Cardiac fibroblast (primary cell): ENCODE results near the gene MRPS27.
"Not testable (repeated sequence)": the region's sequence is repeated elsewhere in the genome, so short reads cannot be mapped to it uniquely, and the experiment has no call there.

ENCODE experiments used
- DNase-seq, 2 donors: peaks; one replicate each; pipeline versions ENCODE4 v3.0.0 to v3.0.0-alpha.2; 2010; ENCODE audit warnings: low read depth in 2 of 2
- H3K4me3 ChIP-seq, 2 donors: replicated peaks in 1 of 2; 1 replicate in 1 of 2; 2 replicates in 1 of 2; pipeline ENCODE4 v1.5.1; 2011; ENCODE audit warnings: low read depth in 2 of 2, low read length in 2 of 2, mild to moderate bottlenecking in 2 of 2, moderate library complexity in 1 of 2
- CTCF ChIP-seq: IDR thresholded peaks from one replicate; pipeline ENCODE4 v1.5.1; 2011; ENCODE audit warnings: low read depth, mild to moderate bottlenecking, low read length, inconsistent platforms

The MRPS27 gene

GRCh38 chr5:72172786-72173185 lies 147.3 kb downstream of the MRPS27 start:
- H3K4me3 ChIP-seq = no peak overlapping the region
- no peak for TF ChIP-seq CTCF
- no peak for DNase-seq

GRCh38 chr5:72171667-72172066 lies 148.4 kb downstream of the MRPS27 start:
- DNase-seq = peak in 1 of 2 donors; percentile 43
- no peak for TF ChIP-seq CTCF
- no peak overlapping the region for H3K4me3 ChIP-seq

GRCh38 chr5:72171181-72171580 lies 148.9 kb downstream of the MRPS27 start:
- DNase-seq, H3K4me3 ChIP-seq: not testable (repeated sequence)

- no peak for TF ChIP-seq CTCF
- no peak overlapping the region for H3K4me3 ChIP-seq
- DNase-seq = peak; percentile 31 to 70
Observed at GRCh38 chr5:72170101-72170500, 149.9 kb downstream of the MRPS27 start.
